DMS79 (cell line): ENCODE results near the gene ABHD4.
"Not testable (repeated sequence)": the region's sequence is repeated elsewhere in the genome, so short reads cannot be mapped to it uniquely, and the experiment has no call there.

ENCODE experiments used
- DNase-seq: peaks from one replicate; lab custom pipeline; 2025; lab: John Stamatoyannopoulos, UW

ABHD4 gene

GRCh38 chr14:22589096-22589839 lies 8.8 kb upstream of the ABHD4 start, which contains the start of gene DAD1:
Gene DAD1 (minus strand): TSS chr14:22589224. CDS start chr14:22589157, 67 bp downstream.
- peak; percentile 100 for DNase-seq

DNA sequence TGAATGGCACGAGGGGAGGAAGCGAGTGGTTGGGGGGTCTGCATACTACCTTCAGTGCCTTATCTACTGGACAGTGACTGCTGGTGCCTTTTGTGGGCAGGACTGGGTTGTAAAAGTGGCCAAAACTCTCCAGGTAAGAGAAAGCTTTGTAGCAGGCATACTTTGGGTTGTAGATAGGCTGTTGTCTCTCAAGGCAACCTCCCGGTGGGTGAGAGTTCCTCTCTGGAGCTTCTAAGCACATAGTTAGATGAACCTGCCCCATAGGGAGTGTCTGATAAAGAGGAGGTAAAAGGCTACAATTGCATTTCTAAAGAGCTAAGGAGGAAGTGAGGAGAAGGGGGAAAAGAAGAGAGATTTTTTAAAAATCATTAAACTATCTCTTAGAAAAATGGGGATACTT lies 4.9 kb upstream of the ABHD4 start:
- DNase-seq = no peak

GRCh38 chr14:22593601-22594000 lies 4.5 kb upstream of the ABHD4 start:
- no peak for DNase-seq

DNA sequence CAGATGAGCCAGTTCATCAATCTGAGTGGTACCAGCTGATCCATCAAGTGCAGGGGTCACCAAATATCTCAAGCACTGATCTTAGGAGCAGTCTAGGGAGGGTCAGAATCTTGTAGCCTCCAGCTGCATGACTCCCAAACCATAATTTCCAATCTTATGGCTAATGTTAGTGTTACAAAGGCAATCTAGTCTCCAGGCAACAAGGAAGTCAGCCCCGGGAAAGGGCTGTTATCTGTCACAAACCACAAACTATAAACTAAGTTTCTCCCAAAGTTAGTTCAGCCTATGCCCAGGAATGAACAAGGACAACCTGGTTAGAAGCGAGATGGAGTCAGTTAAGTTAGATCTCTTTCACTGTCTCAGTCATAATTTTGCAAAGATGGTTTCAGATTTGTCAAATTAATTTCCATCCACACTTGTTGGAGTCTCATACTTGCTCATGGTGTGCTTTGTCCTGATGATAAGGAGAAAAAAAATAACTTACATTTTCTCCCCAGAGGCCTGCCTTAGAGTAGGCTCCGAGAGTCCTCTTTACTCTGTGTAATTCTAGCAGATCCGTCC lies 3.9 kb upstream of the ABHD4 start:
- DNase-seq = no peak

GRCh38 chr14:22596354-22596879 lies 1.7 kb upstream of the ABHD4 start:
- DNase-seq = no peak

DNA sequence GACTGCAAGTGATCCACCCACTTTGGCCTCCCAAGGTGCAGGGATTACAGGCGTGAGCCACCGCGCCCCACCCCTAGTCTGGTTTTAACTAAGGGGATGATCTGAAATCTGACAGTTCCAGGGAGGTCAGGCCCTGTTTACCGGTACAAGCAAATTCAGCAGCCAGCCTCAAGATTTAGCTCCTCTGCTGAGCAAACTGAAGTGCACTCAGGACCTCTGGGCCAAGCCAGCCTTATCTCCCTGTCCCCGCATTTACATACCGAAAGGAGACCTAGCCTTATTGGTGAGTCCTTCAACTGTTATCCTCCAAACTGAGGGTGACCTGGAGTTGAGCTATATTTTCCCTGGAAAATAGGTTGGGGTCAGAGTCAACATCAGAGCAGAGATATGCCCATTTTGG lies 835 bp upstream of the ABHD4 start:
- no peak for DNase-seq

DNA sequence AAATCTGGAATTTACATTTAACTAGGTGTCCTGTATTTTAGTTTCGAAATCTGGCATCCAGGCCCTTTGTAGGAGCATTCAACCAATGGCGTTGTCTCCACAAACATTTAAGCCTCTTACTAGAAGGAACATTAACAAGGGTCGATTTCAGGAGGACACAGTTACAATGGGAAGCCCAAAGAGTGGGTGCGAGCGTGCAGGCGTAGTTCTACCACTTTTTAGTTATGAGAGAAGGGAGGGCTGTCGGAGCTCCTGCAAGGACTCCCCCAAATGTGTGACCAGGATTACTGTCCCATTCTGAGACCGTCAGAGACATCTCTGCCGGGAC lies 365 bp upstream of the ABHD4 start:
- DNase-seq = no peak

- peak; percentile 9 for DNase-seq
These were observed 770 bp downstream of the ABHD4 start for GRCh38 chr14:22598896-22599244.

- DNase-seq = no peak
These were observed 1.2 kb downstream of the ABHD4 start for GRCh38 chr14:22599349-22599748.

DNA sequence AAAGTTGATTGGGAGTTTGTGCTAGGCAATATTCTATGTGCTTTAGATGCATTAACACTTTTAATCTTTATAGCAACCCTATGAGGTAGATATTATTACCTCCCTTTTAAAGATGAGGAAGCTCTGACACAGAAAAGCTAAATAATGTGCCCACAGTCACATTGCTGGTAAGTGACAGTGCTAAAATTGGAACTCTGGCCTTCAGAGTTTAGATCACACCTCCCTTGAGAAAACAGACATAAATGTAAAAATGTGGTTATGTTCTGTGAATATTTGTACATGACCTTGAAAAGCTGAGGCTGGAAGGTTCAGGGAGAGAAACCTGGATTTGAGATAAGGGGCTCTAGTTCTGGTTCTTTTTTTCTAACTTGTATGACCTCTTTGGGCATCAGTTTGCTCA lies 1.9 kb downstream of the ABHD4 start:
- DNase-seq = no peak

- no peak for DNase-seq
These were observed 3.4 kb downstream of the ABHD4 start for GRCh38 chr14:22601456-22601855.

DNA sequence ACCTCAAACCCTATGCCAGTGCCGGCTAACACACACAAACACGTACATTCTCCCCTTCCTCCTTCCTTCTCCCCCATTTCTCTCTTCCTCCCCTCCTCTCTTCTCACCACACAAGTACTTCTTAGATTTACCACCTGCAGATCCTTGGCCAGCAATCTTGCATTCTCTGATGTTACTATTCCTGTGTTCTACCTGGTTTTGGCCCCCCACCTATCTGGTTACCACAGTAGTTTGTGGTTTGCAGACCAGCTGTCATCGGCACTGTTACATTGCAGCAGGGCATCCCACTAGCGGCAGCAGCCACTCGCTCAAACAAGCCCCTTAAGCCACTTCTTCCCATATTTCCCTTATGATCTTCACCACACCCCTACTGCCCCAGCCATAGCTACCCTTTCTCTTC lies 3.9 kb downstream of the ABHD4 start:
- DNase-seq = no peak

DNA sequence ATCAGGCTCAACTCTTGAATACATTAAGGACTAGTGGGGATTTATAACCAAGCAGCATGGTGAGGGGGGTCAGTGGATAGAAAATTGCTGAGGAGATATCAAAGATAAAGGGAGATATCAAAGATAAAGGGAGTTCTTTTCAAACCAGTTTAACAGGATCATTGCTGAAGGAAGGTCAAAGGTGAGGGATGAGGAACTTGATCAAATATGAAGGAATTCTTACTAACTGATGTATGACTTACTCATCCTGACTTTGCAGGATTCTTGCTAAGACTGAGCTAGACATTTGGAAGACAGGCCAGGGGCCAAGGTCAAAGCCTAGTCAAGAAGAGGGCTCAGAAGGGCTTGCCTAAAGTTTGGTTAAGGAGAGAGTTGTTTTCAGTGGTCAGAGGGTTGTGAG lies 4.8 kb downstream of the ABHD4 start:
- no peak for DNase-seq

GRCh38 chr14:22606380-22606779 lies 8.3 kb downstream of the ABHD4 start:
- no peak for DNase-seq

- no peak for DNase-seq
These were observed 9.2 kb downstream of the ABHD4 start for GRCh38 chr14:22607291-22607690.

DNA sequence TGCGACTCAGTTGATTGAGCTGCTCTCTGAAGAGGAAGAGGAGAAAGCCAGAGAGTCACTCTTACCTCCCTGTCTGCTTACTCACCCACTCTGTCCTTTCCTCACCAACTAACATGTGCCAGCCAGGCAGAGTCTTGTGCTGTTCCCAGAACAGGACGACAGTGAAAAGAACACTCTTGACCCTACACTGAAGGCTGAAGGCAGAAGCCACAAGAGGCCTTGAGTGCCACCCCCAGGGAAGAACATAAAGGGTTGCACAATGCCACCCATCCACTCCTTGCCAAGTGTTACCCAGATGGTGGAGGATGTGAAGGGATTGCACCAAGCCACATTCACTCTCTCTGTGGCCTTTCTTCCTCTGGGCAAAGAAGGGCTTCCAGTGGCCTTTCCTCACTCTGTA lies 12.8 kb downstream of the ABHD4 start:
- DNase-seq = no peak

GRCh38 chr14:22613106-22613695 lies 15.1 kb downstream of the ABHD4 start:
- DNase-seq = no peak

DNA sequence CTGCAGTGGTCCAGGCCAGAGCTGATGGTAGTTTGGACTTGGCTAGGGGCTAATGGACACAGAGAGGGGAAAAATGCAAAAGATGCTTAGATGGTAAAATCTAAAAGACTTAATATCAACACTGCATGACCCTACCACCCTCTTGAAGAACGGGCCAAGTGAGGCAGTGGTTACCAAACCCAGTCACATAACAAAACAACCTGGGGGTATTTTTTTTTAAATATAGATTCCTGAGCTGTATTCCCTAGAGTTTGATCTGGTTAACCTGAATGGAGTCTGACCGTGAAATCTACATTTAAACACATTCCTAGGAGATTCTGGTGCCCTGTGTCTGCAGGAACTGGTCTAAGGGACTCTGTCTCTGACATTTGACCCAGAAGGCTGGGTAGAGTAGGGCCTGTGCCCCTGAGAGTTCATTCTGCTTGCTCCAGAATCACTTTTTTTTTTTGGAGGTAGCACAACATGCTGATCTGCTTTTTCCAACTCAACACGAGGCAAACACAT lies 15.7 kb downstream of the ABHD4 start:
- no peak for DNase-seq

DNA sequence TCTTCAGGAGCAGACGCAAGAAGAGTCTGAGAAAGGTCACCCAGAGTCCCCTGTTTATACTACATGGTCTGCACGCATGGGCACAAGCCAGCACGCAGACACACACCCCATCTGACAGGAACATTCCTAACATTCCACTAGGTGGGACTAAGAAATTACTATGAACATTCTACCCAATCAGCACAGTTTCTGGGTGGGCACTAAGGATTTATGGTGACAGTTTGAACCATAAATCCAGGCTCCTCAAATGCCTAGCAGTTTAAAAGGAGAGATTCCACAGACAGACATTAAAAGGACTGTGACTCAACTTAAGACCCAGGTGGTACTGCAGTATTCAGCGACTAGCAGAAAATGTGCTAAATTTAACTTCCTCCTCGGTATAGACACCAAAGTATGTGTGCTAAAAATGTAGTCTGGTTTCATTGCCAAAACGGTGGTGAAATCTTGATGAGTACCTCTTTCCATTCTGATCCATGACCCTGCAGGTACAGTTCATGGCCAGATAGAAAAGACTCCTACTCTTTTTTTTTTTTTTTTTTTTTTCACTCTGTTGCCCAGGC lies 16.2 kb downstream of the ABHD4 start:
- no peak for DNase-seq

DNA sequence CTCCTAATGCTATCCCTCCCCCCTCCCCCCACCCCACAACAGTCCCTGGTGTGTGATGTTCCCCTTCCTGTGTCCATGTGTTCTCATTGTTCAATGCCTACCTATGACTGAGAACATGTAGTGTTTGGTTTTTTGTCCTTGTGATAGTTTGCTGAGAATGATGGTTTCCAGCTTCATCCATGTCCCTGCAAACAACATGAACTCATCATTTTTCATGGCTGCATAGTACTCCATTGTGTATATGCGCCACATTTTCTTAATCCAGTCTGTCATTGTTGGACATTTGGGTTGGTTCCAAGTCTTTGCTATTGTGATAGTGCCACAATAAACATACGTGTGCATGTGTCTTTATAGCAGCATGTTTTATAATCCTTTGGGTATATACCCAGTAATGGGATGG lies 17.7 kb downstream of the ABHD4 start:
- not testable (repeated sequence) for DNase-seq

GRCh38 chr14:22622255-22622654 lies 24.2 kb downstream of the ABHD4 start:
- no peak for DNase-seq

DNA sequence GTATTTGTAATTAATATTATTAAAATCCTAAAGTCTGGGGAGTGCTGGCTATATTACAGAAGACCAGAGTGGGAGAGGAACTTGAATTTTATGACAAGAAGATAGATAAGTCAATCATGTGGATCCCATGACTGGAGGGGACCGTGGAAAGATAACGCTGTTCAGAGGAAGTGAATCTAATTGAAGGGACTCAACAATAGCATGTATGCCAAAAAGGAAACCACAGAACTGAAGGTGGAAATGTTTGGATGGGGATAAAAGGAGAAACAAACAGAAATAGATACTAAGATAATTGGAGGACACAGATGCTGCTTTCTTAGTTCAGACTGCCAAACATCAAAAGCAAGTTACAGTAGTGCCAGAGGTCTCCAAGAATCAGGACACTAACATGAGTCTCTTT lies 24.9 kb downstream of the ABHD4 start:
- no peak for DNase-seq

DNA sequence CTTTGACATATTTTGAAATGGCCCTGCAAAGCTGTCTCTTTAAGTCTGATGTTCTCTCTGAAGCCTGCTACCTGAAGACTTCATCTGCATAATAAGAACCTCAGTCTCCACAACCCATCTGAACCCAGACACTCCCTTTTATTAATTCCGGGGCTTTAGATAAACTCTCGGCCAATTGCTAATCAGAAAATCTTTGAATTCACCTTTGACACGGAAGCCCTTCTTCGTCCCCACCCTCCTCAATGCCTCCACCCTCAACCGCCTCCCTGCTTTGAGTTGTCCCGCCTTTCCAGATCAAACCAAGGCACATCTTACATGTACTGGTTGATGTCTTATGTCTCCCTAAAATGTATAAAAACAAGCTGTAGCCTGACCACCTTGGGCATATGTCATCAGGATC lies 28.5 kb downstream of the ABHD4 start:
- DNase-seq = no peak
